Embryonic facial prominence (tissue), 1 donor: ENCODE data around the gene TMCO6.
"Not testable (repeated sequence)": the region's sequence is repeated elsewhere in the genome, so short reads cannot be mapped to it uniquely, and the experiment has no call there.

ENCODE experiments used
- DNase-seq: peaks from one replicate; pipeline ENCODE4 v3.0.0-alpha.2; 2016; ENCODE audit errors: extremely low spot score

The TMCO6 gene

GRCh38 chr5:140630292-140631035 lies 8.8 kb upstream of the TMCO6 start:
- no peak for DNase-seq

GRCh38 chr5:140631036-140631417 lies 8.2 kb upstream of the TMCO6 start:
- DNase-seq, result no peak

GRCh38 chr5:140631831-140632365 lies 7.4 kb upstream of the TMCO6 start:
- no peak for DNase-seq

GRCh38 chr5:140632366-140633020 lies 6.8 kb upstream of the TMCO6 start:
- no peak for DNase-seq

- DNase-seq, result no peak
Observed at GRCh38 chr5:140633021-140633471, 6.2 kb upstream of the TMCO6 start, which contains the start of gene CD14. Gene CD14, minus strand, starts transcription at chr5:140633175. Its CDS starts 104 bp downstream, at chr5:140633071.

- DNase-seq, result no peak
Observed at GRCh38 chr5:140633501-140633900, 5.8 kb upstream of the TMCO6 start.

- no peak for DNase-seq
Observed at GRCh38 chr5:140634103-140634502, 5.1 kb upstream of the TMCO6 start.

GRCh38 chr5:140635291-140636257 lies 3.7 kb upstream of the TMCO6 start:
- DNase-seq, result no peak

GRCh38 chr5:140637371-140638100 lies 1.7 kb upstream of the TMCO6 start:
- DNase-seq, result no peak

GRCh38 chr5:140638898-140639147 lies 428 bp upstream of the TMCO6 start:
- not testable (repeated sequence) for DNase-seq

- no peak for DNase-seq
Observed at GRCh38 chr5:140641716-140642115, 2.5 kb downstream of the TMCO6 start.

- DNase-seq, result no peak
Observed at GRCh38 chr5:140642718-140643117, 3.5 kb downstream of the TMCO6 start.

GRCh38 chr5:140647042-140647419 lies 7.8 kb downstream of the TMCO6 start:
- no peak for DNase-seq

GRCh38 chr5:140658870-140659269 lies 19.6 kb downstream of the TMCO6 start:
- DNase-seq, result no peak

- DNase-seq, result not testable (repeated sequence)
Observed at GRCh38 chr5:140660371-140660770, 21.1 kb downstream of the TMCO6 start.

- no peak for DNase-seq
Observed at GRCh38 chr5:140664030-140664358, 24.7 kb downstream of the TMCO6 start.

GRCh38 chr5:140664359-140665119 lies 25.3 kb downstream of the TMCO6 start, which contains the start of gene WDR55:
Gene WDR55, plus strand, starts transcription at chr5:140664904. Its CDS starts 9 bp downstream, at chr5:140664913.
- DNase-seq, result peak; percentile 71

GRCh38 chr5:140671035-140671434 lies 31.8 kb downstream of the TMCO6 start:
- DNase-seq, result not testable (repeated sequence)

- DNase-seq, result no peak
Observed at GRCh38 chr5:140671472-140672125, 32.3 kb downstream of the TMCO6 start.
